UCSD-AML1 (cell line): ENCODE results near the gene SMG6.

ENCODE experiments used
- DNase-seq: peaks from one replicate; lab custom pipeline; 2025; ENCODE audit not compliant: unreplicated experiment; lab: John Stamatoyannopoulos, UW

SMG6 gene

GRCh38 chr17:2084036-2084765, 219.4 kb downstream of the SMG6 start:
- DNase-seq: no peak

GRCh38 chr17:2083613-2084035, 220.0 kb downstream of the SMG6 start:
- DNase-seq: peak; percentile 50

GRCh38 chr17:2082003-2082781, 221.4 kb downstream of the SMG6 start:
- DNase-seq: no peak

- DNase-seq: no peak
Observed at GRCh38 chr17:2081564-2081963, 222.0 kb downstream of the SMG6 start.

GRCh38 chr17:2077040-2077439, 226.5 kb downstream of the SMG6 start:
- no peak for DNase-seq

- no peak for DNase-seq
Observed at GRCh38 chr17:2076087-2076984, 227.2 kb downstream of the SMG6 start.

GRCh38 chr17:2075336-2076086, 228.1 kb downstream of the SMG6 start:
- no peak for DNase-seq

GRCh38 chr17:2074919-2075318, 228.7 kb downstream of the SMG6 start:
- no peak for DNase-seq

- peak; percentile 47 for DNase-seq
Observed at GRCh38 chr17:2071455-2072281, 231.9 kb downstream of the SMG6 start.

GRCh38 chr17:2071024-2071385, 232.6 kb downstream of the SMG6 start:
- no peak for DNase-seq

GRCh38 chr17:2070241-2071023, 233.2 kb downstream of the SMG6 start:
- no peak for DNase-seq

- no peak for DNase-seq
Observed at GRCh38 chr17:2068519-2069051, 235.0 kb downstream of the SMG6 start.

GRCh38 chr17:2068031-2068518, 235.5 kb downstream of the SMG6 start:
- DNase-seq: no peak

GRCh38 chr17:2067608-2068024, 236.0 kb downstream of the SMG6 start:
- DNase-seq: no peak

- DNase-seq: no peak
Observed at GRCh38 chr17:2067048-2067561, 236.5 kb downstream of the SMG6 start.

- no peak for DNase-seq
Observed at GRCh38 chr17:2065949-2066400, 237.6 kb downstream of the SMG6 start.

GRCh38 chr17:2064980-2065785, 238.4 kb downstream of the SMG6 start:
- peak; percentile 59 for DNase-seq
